A549 (cell line): ENCODE measurements around the gene UBC. TPM values are rescaled to one million over a fixed set of nuclear protein-coding genes. Genes with fewer than 3 reads are reported as not detected.

ENCODE experiments used
- ATAC-seq, 2 experiments: fragments of 200-7000 bp in 1 of 2; fragments of >200 bp in 1 of 2; cut with Nextera tagmentation in 1 of 2; cut with Tn5 transposase in 1 of 2; 3 replicates each; pipeline versions ENCODE4 v1.8.0 to v1.9.1; 2018 to 2020; ENCODE audit warnings: mild to moderate bottlenecking in 1 of 2, moderate library complexity in 1 of 2
- CTCF ChIA-PET: fragments of 300-600 bp; sonication (Branson Sonifier 250); formaldehyde crosslinking; extraction: SDS; loops from one replicate; lab custom pipeline; 2021; ENCODE audit warnings: antibody characterized with exemption, inconsistent platforms; lab: Yijun Ruan, JAX
- POLR2A ChIA-PET: fragments of 350-600 bp; formaldehyde crosslinking; extraction: SDS; loops from one replicate; lab custom pipeline; 2021; ENCODE audit warnings: antibody characterized with exemption, inconsistent platforms; lab: Yijun Ruan, JAX
- DNase-seq, 2 experiments: peaks; one replicate each; pipeline versions ENCODE4 v3.0.0 to v3.0.0-alpha.2; 2011 to 2016; ENCODE audit warnings: low read depth in 1 of 2, low spot score in 1 of 2
- FAIRE-seq: peaks from 2 replicates; lab custom pipeline; 2011; peaks lifted over from hg19 to GRCh38; lab: Jason Lieb, UNC
- H3K27ac ChIP-seq, 2 experiments: fragments of >200 bp; sonication (Bioruptor Twin); formaldehyde crosslinking; 3 replicates each; pipeline ENCODE4 v1.5.1; 2016 to 2017
- H3K4me1 ChIP-seq: fragments of >200 bp; sonication (Bioruptor Twin); formaldehyde crosslinking; 3 replicates; pipeline ENCODE4 v1.6.1; 2016
- H3K4me2 ChIP-seq: fragments of >200 bp; sonication (Bioruptor Twin); formaldehyde crosslinking; 3 replicates; pipeline ENCODE4 v1.6.1; 2016
- H3K4me3 ChIP-seq: fragments of >200 bp; sonication (Bioruptor Twin); formaldehyde crosslinking; 3 replicates; pipeline ENCODE4 v1.5.1; 2016
- H3K9me3 ChIP-seq: fragments of >200 bp; sonication (Bioruptor Twin); formaldehyde crosslinking; 3 replicates; pipeline ENCODE4 v1.6.1; 2016
- BHLHE40 ChIP-seq: IDR thresholded peaks from 2 replicates; pipeline ENCODE4 v1.6.1; 2012; ENCODE audit warnings: low read depth, low read length, inconsistent platforms
- CBX2 ChIP-seq: fragments of 200-600 bp; sonication (generic); IDR thresholded peaks from 2 replicates; pipeline ENCODE4 v1.6.1; 2016; ENCODE audit warnings: low read depth, mild to moderate bottlenecking, borderline replicate concordance
- CBX8 ChIP-seq: fragments of 200-600 bp; sonication (generic); IDR thresholded peaks from 2 replicates; pipeline ENCODE4 v1.6.1; 2016
- CEBPB ChIP-seq, 2 experiments: fragments of >200 bp in 1 of 2; sonication (Bioruptor Twin) in 1 of 2; formaldehyde crosslinking in 1 of 2; IDR thresholded peaks; 2 replicates each; pipeline ENCODE4 v1.6.1; 2012 to 2016
- CHD2 ChIP-seq: fragments of 150-350 bp; IDR thresholded peaks from 2 replicates; pipeline ENCODE4 v1.6.1; 2014; ENCODE audit warnings: low read length; ENCODE audit not compliant: partially characterized antibody
- EHMT2 ChIP-seq: fragments of 200-600 bp; sonication (generic); IDR thresholded peaks from 2 replicates; pipeline ENCODE4 v1.6.1; 2016; ENCODE audit warnings: antibody characterized with exemption, low read depth, mild to moderate bottlenecking, moderate library complexity
- ELK1 ChIP-seq: fragments of 150-350 bp; IDR thresholded peaks from 2 replicates; pipeline ENCODE4 v1.6.1; 2014; ENCODE audit warnings: low read depth, mild to moderate bottlenecking, low read length
- EP300 ChIP-seq, 2 experiments: fragments of >200 bp; sonication (Bioruptor Twin); formaldehyde crosslinking; IDR thresholded peaks; 2 replicates in 1 of 2; 3 replicates in 1 of 2; pipeline ENCODE4 v1.6.1; 2016 to 2017
- GATA3 ChIP-seq: IDR thresholded peaks from 2 replicates; pipeline ENCODE4 v1.6.1; 2012; ENCODE audit warnings: borderline replicate concordance
- HMGXB4 ChIP-seq: fragments of 250-450 bp; sonication (Bioruptor Pico); IDR thresholded peaks from 2 replicates; pipeline ENCODE4 v1.5.0; 2021; ENCODE audit warnings: mild to moderate bottlenecking, moderate library complexity, borderline replicate concordance
- HOXB13 ChIP-seq: fragments of 250-450 bp; sonication (Bioruptor Pico); IDR thresholded peaks from 2 replicates; pipeline ENCODE4 v1.5.0; 2020; ENCODE audit warnings: low read depth, mild to moderate bottlenecking, moderate library complexity
- HOXB5 ChIP-seq: fragments of 250-450 bp; sonication (Bioruptor Pico); IDR thresholded peaks from 2 replicates; pipeline ENCODE4 v1.5.0; 2020; ENCODE audit warnings: mild to moderate bottlenecking, moderate library complexity
- JUN ChIP-seq, 2 experiments: fragments of >200 bp; sonication (Bioruptor Twin); formaldehyde crosslinking; IDR thresholded peaks; 2 replicates in 1 of 2; 3 replicates in 1 of 2; pipeline ENCODE4 v1.6.1; 2016 to 2017
- KDM1A ChIP-seq: fragments of 200-600 bp; sonication (generic); IDR thresholded peaks from 2 replicates; pipeline ENCODE4 v1.6.1; 2016; ENCODE audit warnings: low read depth, mild to moderate bottlenecking
- KDM5A ChIP-seq: fragments of 200-600 bp; sonication (generic); IDR thresholded peaks from 2 replicates; pipeline ENCODE4 v1.6.1; 2016; ENCODE audit warnings: antibody characterized with exemption, mild to moderate bottlenecking
- MAX ChIP-seq: IDR thresholded peaks from 2 replicates; pipeline ENCODE4 v1.6.1; 2012
- POLR2A ChIP-seq: IDR thresholded peaks from 2 replicates; pipeline ENCODE4 v1.6.1; 2012; ENCODE audit warnings: mild to moderate bottlenecking, low read length
- RARB ChIP-seq: fragments of 250-450 bp; sonication (Bioruptor Pico); IDR thresholded peaks from 2 replicates; pipeline ENCODE4 v1.8.0; 2021; ENCODE audit warnings: mild to moderate bottlenecking, moderate library complexity
- RCOR1 ChIP-seq: fragments of 150-350 bp; IDR thresholded peaks from 2 replicates; pipeline ENCODE4 v1.6.1; 2014; ENCODE audit warnings: antibody characterized with exemption, low read length, low read depth
- RNF2 ChIP-seq: fragments of 200-600 bp; sonication (generic); IDR thresholded peaks from 2 replicates; pipeline ENCODE4 v1.6.1; 2016; ENCODE audit warnings: low read depth, mild to moderate bottlenecking, antibody characterized with exemption, moderate library complexity, borderline replicate concordance
- SREBF2 ChIP-seq: fragments of 450-650 bp; IDR thresholded peaks from 2 replicates; pipeline ENCODE4 v1.6.1; 2014; ENCODE audit warnings: mild to moderate bottlenecking, moderate library complexity
- ZC3H11A ChIP-seq: fragments of 450-650 bp; IDR thresholded peaks from 2 replicates; pipeline ENCODE4 v1.6.1; 2014; ENCODE audit warnings: antibody characterized with exemption, mild to moderate bottlenecking
- ZFP36 ChIP-seq: fragments of 450-650 bp; IDR thresholded peaks from 2 replicates; pipeline ENCODE4 v1.6.1; 2014; ENCODE audit warnings: borderline replicate concordance; ENCODE audit not compliant: partially characterized antibody
- WGBS: methylation state at CpG from one replicate; pipeline ENCODE4 v1.1.6; 2017; ENCODE audit errors: missing lambda C conversion rate; 5-methylcytosine and 5-hydroxymethylcytosine counted together
- polyA plus RNA-seq, 4 experiments: library from polyadenylated mRNA; depleted of rRNA in 3 of 4; stranded (reverse); fragments of >200 nt; fragmentation: RNase III in 1 of 4; extraction: RNeasy Plus Mini Kit Qiagen cat#74134 plus additional on column Dnase treatment in 1 of 4; gene quantifications; 2 replicates in 3 of 4; 3 replicates in 1 of 4; pipeline ENCODE4 v1.2.3, GENCODE V29; 2011 to 2017
- TF ChIP-seq, protein P1 (sequence below): fragments of >200 bp; sonication (Bioruptor Twin); formaldehyde crosslinking; IDR thresholded peaks from 2 replicates; pipeline ENCODE4 v1.6.1; 2016
- TF ChIP-seq, protein P2 (sequence below): IDR thresholded peaks from 2 replicates; pipeline ENCODE4 v1.6.1; 2012; ENCODE audit warnings: low read depth, borderline replicate concordance

The UBC gene
- polyA plus RNA-seq, 2 of the 4 experiments (the other 2 are of a cell fraction): 993 to 2,000 TPM

- TF ChIP-seq GATA3 (no peak), ZC3H11A (no peak), SREBF2 (no peak), ELK1 (no peak), MAX (no peak), HOXB13 (CRISPR knock-in tag) (no peak), POLR2A (no peak)
- TF ChIP-seq, protein P1, sequence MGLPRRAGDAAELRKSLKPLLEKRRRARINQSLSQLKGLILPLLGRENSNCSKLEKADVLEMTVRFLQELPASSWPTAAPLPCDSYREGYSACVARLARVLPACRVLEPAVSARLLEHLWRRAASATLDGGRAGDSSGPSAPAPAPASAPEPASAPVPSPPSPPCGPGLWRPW: no peak
- TF ChIP-seq, protein P2, sequence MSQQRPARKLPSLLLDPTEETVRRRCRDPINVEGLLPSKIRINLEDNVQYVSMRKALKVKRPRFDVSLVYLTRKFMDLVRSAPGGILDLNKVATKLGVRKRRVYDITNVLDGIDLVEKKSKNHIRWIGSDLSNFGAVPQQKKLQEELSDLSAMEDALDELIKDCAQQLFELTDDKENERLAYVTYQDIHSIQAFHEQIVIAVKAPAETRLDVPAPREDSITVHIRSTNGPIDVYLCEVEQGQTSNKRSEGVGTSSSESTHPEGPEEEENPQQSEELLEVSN: no peak
These were observed 43.9 kb downstream of the UBC start (continued) for GRCh38 chr12:124870515-124870914.

GRCh38 chr12:124869059-124869665 lies 45.3 kb downstream of the UBC start:
- 88% methylated on average over 17 of the region's 17 CpGs for WGBS
- peak overlapping the region; percentile 20 to 81; a peak in 4 of 6 replicates for H3K27ac ChIP-seq

More at GRCh38 chr12:124869059-124869665, 45.3 kb downstream of the UBC start:
- H3K4me2 ChIP-seq: no peak overlapping the region
- FAIRE-seq: no peak
- ATAC-seq: 0 out of 6 replicates have a peak, but pooled peaks have one; percentile 3 to 8
- POLR2A ChIA-PET: no interaction called here
- DNase-seq: no peak
- no peaks in the 10 kb centered on the region for H3K9me3 ChIP-seq
- no peak overlapping the region for H3K4me3 ChIP-seq
- H3K4me1 ChIP-seq: peaks cover 15% of the 10 kb centered on the region
- CTCF ChIA-PET: interaction anchor here (0.9 to 2.3 kb wide), 5 partner anchors 21 to 97 kb away, joined by 3 to 8 read pairs (median 3); no protein-coding TSS in a partner anchor
- TF ChIP-seq JUN (IDR thresholded peaks at IDR 0.05) (no peak), ZC3H11A (no peak), EHMT2 (no peak), RCOR1 (no peak), CBX8 (no peak), ELK1 (no peak), ZFP36 (no peak), RNF2 (no peak), HMGXB4 (no peak), HOXB5 (CRISPR knock-in tag) (no peak), KDM1A (no peak), KDM5A (no peak), BHLHE40 (no peak), CBX2 (no peak), CHD2 (no peak), EP300 (IDR thresholded peaks at IDR 0.05) (no peak), POLR2A (no peak), RARB (CRISPR knock-in tag) (no peak), CEBPB (IDR thresholded peaks at IDR 0.05) (no peak)
- TF ChIP-seq, protein P1: no peak
- TF ChIP-seq, all 56 proteins: peak for 0
